Astrocyte of the spinal cord (primary cell): Measurements from ENCODE around the gene FARP1.

Source experiments
- DNase-seq: peaks from one replicate; pipeline ENCODE4 v3.0.0; 2011; ENCODE audit warnings: low read depth, low spot score
- H3K4me3 ChIP-seq: 2 replicates; pipeline ENCODE4 v1.5.1; 2011; ENCODE audit warnings: low read depth, mild to moderate bottlenecking, low read length, moderate library complexity
- CTCF ChIP-seq: IDR thresholded peaks from 2 replicates; pipeline ENCODE4 v1.5.1; 2012; ENCODE audit warnings: low read depth, mild to moderate bottlenecking, low read length, inconsistent platforms
- in situ Hi-C: cut with HindIII; loops from 2 replicates; pipeline ENCODE4 v1.10.0; 2017; ENCODE audit warnings: low sequenced_read_pairs

FARP1 gene

DNA sequence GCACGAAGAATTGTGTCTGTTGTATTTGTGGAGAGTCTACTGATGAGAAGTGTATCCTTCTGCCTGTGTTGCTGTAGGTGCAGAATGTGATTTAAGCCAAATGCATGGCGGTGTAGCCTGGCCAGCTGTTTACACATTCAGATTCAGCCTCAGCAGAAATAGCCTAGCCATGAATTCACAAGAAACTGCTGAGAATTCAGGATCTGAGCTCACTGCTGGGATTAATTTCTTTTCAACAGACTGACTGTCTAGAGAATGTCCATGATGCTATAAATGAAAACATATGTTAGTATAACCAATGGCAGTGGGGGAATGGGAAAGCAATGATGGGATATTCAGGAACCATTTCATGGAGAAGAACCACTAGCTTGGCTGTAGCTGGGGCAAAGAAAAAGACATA, 111.6 kb downstream of the FARP1 start:
- in situ Hi-C loops = no loop called here
- DNase-seq = peak; percentile 75
- no peak overlapping the region for H3K4me3 ChIP-seq
- TF ChIP-seq CTCF = no peak

DNA sequence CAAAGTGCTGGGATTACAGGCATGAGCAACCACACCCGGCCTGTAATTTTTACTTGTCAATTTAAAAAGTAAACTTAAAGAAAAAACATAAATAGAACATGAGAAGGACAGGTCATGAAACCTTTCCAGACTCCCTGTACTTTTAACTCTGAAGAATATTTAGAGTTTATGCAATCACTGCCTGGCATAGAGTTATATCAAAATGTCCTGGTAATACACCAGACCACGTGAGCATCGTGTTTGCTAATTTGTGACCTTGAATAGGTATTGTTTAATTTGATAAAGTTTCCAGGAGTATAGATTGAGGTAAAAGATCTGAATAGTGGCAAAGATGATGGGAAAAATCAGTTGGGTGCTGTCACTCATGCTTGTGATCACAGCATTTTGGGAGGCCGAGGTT, 115.3 kb downstream of the FARP1 start:
- in situ Hi-C loops = no loop called here
- no peak overlapping the region for H3K4me3 ChIP-seq
- no peak for TF ChIP-seq CTCF
- DNase-seq = no peak

GRCh38 chr13:98260357-98261164, 117.7 kb downstream of the FARP1 start:
- no peak for DNase-seq
- in situ Hi-C loops = no loop called here

GRCh38 chr13:98261165-98261702, 118.3 kb downstream of the FARP1 start:
- no peak for TF ChIP-seq CTCF
- in situ Hi-C loops = no loop called here
- no peak overlapping the region for H3K4me3 ChIP-seq
- no peak for DNase-seq

More at GRCh38 chr13:98260357-98261164, 117.7 kb downstream of the FARP1 start:
- H3K4me3 ChIP-seq = no peak overlapping the region
- TF ChIP-seq CTCF = no peak

DNA sequence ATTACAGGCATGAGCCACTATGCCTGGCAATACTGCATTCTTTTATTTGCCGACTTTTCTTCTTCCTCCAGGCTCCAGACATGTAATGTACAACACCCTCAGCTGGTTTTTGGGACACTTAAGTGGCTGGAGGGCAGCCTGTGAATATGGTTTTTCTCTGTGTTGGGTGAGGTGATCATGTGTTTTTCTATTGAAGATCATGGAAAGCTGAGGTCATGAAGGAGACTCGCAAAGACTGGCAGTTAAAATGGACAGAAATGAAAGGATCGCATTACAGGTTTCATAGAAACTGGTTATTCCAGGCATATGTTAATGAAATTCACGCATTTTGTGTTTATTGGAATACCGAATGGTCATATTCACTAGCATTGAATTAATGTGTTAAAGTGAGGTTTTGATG, 119.4 kb downstream of the FARP1 start:
- in situ Hi-C loops = no loop called here
- DNase-seq = no peak
- no peak for TF ChIP-seq CTCF
- no peak overlapping the region for H3K4me3 ChIP-seq

- in situ Hi-C loops = no loop called here
- H3K4me3 ChIP-seq = no peak overlapping the region
- TF ChIP-seq CTCF = no peak
- no peak for DNase-seq
Measured at GRCh38 chr13:98263841-98264240, 120.9 kb downstream of the FARP1 start.
